Islet of Langerhans (tissue), 1 donor: ENCODE measurements around the gene PKN2.

Experiments
- FAIRE-seq: peaks from one replicate; lab custom pipeline; 2011; peaks lifted over from hg19 to GRCh38; lab: Jason Lieb, UNC

PKN2 gene

DNA sequence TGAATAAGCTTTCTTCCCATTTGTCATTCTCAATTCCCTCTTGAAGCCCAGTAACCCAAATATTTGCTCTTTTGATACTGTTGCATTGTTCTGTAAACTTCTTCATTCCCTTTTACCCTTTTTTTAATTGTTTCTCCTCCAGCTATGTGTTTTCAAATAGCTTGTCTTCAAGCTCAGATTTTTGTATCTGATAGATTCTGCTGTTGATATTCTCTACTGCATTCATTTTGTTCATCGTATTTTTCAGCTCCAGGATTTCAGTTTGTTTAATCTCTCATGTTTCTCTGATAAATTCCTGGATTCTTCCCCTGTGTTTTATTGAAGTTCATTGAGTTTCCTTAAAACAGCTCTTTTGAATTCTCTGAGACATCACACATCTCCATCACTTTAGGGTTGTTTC, 51.8 kb downstream of the PKN2 start:
- FAIRE-seq, result no peak

DNA sequence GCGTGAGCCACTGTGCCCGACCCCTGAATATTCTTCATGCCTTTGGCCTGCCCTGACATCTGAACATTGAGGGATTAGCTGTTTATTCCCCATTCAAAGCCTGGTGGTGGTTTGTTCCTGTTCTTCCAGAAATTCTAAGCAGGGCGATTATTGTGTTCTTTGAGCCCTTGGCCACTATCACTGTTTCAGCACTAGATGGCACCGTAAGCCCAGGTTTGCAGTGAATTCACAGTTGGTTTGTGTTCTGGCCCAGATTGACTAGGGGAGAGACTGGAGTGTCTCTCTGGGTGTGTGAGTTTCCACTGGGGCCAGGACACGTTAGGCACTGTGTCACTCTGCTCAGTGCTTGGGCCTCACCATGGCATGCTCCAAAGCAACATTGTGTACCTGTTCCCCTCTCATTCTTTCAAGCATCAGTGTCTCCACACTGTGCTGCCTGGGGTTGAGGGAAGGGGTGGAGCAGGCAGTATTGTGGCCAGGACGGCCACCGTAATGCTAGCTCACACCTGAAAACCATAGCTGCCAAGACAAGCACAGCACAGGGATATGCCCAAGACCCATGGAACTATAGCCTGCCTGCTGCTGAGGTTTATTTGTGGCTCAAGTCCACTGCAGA, 52.7 kb downstream of the PKN2 start:
- FAIRE-seq, result no peak

DNA sequence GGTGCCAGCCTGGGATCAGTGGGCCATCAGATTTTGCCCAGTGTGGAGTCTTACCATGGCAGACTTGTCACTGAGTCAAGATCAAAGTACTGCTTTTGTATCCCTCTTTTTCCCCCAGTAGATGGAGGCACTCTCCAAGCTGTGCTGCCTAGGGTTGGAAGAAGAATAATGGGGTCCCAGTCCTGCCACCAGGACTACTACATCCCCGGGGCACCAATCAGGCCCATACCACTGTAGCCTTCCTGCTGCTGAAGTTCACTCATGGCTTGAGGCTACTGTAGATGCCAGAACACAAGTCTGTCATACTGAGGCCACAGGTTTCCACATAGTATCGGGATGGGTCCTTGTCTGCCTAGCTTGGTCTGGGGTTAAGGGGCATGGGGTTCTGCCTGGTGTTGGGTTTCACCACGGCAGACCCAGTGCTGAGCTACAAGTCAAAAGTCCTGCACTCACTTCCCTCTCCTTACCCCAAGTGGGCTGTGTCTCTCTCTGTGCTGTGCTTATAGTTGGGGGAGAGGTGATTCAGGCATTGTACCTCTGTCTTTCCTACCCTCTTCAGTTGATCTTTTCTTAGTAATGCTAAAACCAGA, 53.4 kb downstream of the PKN2 start:
- FAIRE-seq, result no peak

DNA sequence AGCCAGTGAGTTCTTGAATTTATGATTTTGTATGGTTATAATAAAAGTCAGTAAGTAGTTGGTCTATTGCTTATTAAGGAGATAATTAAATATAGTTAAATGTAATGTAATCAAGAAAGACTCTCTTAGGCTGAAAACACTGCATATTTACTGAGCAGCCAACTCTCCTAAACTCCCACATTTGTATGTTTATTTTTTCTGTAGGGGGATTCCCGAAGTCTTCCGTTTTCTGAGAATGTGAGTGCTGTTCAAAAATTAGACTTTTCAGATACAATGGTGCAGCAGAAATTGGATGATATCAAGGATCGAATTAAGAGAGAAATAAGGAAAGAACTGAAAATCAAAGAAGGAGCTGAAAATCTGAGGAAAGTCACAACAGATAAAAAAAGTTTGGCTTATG, 56.7 kb downstream of the PKN2 start:
- peak; percentile 36 for FAIRE-seq

DNA sequence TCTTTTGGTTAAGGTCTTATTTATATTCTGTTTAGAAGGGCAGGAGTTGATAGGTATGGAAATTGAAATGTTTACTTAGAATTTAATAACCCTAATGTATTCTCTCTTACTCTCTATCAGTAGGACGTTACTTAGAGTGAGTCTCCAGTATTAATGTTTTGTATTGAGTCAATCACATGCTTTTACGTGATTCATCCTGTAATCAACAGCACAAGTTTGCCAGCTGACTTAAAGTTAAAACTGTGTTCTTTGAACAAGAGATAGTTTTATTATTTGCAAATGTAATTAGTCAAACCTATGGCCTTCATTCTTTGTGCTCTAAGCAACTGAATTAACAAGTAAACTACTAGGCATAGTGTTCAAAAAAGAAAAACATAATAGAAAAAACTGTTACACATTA, 57.3 kb downstream of the PKN2 start:
- no peak for FAIRE-seq

DNA sequence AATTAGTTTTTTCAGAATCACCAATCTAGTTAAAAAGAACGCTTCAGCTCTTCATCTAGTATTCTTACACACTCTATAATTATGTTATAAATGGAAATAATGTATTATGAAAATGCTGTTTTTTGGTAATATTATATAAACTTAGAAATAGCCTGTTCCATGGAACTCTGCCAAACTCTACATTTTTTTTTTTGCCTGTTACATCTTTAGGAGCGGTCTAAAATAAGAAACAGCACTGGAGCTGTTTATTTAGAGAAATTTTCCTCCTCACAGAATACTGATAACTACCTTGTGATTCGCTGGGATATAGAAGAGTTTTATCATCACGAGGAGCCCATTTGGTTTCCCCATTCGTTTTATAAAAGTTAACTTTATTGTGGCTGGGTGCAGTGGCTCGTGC, 58.5 kb downstream of the PKN2 start:
- FAIRE-seq, result peak; percentile 56

DNA sequence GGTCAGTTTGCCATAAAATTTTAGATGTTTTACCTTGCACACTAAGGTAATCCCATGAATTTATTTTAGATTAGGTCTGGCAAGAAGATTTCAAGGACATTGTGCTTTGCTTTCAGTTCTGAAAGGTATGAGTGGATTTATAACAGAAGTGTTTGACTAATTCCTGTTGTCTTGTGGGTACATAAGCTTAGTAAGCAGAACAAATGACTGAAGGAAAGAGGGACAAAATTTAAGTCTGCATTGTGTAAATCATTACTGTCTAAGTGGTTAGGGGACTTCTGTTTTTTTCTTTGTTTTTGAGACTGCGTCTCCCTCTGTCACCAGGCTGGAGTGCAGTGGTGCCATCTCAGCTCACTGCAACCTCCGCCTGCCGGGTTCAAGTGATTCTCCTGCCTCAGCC, 60.1 kb downstream of the PKN2 start:
- FAIRE-seq, result no peak

DNA sequence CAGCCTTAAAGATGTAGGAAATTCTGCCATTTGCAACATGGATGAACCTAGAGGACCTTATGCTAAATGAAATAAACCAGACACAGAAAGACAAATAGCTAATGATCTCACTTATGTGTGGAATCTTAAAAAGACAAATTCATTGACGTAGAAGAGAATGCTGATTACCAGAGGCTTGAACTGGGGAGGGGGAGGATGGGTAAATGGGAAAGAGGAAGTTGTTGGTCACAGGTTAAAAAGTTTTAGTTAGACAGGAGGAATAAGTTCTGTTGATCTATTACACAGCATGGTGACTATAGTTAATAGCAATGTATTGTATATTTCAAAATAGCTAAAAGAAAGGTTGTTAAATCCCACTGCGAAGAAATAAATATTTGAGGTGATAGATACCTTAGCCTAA, 62.8 kb downstream of the PKN2 start:
- no peak for FAIRE-seq

DNA sequence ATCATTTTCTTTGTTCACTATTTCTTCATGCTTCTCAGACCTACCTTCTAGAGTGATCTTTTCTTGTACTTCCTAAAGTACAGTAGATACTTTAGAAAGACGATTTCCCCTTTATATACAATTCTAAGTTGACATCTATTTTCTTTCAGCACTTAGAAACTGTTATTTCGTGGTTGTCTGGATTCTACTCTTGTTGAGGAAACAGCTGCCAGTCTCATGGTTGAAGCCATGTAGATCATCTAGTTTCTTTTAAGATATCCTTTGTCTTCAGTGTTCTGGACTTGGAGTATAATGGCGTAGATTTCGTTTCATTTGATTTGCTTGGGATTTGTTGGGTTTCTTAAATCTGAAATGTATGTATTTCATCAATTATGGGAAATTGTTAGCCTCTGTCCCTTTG, 67.6 kb downstream of the PKN2 start:
- no peak for FAIRE-seq

DNA sequence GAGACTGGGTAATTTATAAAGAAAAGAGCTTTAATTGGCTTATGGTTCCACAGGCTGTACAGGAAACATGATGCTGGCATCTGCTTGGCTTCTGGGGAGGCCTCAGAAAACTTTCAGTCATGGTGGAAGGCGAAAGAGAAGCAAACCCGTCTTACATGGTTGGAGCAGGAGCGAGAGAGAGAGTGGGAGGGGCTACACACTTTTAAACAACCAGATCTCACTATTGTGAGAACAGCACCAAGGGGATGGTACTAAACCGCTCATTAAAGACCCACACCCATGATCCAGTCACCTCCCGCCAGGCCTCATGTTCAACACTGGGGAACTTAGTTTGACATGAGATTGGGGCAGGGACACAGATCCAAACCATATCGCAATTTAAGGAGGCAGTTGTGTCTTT, 69.4 kb downstream of the PKN2 start:
- FAIRE-seq, result no peak

DNA sequence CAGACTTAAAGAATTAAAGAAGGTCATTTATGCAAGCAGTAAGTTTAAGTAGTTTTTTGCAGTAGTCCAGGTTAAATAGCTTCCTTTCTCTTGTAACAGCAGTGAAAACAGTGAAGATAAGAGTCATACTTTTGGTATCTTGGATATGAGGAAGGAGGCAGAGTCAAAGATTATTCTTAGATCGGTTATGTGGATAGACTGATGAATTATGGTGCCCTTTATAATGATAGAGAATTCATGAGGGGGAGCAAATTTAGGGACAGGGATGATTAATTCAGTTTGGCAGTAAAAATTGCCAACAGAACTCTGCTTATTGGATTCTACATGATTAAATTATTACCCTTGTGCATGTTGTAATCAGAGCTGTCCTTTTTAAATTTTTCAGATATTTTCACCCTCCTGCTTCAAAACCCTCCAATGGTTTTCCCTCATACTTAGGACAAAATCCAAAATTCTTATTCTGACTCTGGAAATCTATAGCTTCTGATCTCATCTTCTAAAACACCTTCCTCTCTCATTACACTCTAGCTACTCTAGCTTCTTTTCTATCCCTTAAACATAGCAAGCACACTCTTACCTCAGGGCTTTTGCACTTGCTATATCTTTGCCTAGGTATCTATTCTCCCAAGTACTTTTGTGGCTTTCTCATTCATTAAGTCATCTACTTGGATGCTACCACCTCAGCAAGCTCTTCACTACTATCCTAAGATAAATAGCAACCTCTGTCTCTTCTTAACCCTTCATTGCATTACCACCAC, 79.8 kb downstream of the PKN2 start:
- no peak for FAIRE-seq

DNA sequence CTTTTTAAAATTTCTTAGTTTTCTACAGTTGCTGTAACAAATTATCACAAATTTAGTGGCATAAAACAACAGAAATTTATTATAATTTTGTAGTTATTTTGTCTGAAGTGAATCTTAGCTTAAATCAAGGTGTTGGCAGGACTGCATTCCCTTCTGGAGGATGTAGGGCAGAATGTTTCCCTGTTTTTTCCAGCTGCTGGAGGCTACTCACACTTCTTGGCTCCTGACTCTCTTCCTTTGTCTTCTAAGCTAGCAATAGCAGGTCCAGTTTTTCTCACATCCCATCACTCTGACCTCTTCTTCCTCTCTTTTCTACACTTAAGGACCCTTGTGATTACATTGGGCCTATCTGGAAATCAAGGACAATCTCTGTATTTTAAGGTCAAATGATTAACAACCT, 84.1 kb downstream of the PKN2 start:
- FAIRE-seq, result no peak

DNA sequence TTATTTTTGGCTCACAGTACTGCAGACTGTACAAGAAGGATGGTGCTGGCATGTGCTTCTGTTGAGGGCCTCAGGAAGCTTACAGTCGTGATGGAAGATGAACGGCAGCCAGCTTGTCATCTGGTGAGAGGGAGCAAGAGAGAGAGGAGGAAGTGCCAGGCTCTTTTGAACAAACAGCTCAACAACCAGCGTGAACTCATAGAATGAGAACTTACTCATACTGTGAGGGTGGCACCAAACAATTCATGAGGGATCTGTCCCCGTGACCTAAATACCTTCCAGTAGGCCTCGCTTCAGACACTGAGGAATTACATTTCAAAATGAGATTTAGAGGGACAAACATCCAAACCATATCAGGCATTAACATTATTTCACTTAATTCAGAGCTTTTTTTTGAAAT, 84.7 kb downstream of the PKN2 start:
- FAIRE-seq, result peak; percentile 21

DNA sequence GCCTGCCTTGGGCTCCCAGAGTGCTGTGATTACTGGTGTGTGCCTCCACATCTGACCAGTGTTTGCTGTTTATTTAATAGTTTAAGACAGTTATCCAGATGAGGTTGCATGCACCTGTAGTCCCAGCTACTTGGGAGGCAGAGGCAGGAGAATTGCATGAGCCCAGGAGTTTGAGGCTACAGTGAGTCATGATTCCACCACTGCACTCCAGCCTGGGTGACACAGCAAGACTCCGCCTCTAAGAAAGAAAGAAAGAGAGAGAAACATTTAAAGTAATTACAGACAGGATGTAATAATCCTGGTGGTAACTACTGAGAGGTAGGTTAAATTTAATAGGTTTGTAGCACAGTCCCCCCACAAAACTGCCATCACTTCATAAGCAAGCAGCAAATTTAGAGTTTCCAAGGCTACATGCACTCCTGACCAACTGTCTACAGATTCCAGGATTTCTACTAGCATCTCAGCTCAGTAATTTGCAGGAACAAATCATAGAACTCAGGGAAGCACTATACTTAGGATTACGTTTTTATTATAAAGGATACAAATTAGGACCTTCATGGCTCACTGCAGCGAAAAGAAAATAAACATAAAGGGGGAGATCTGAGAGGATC, 89.6 kb downstream of the PKN2 start:
- no peak for FAIRE-seq

DNA sequence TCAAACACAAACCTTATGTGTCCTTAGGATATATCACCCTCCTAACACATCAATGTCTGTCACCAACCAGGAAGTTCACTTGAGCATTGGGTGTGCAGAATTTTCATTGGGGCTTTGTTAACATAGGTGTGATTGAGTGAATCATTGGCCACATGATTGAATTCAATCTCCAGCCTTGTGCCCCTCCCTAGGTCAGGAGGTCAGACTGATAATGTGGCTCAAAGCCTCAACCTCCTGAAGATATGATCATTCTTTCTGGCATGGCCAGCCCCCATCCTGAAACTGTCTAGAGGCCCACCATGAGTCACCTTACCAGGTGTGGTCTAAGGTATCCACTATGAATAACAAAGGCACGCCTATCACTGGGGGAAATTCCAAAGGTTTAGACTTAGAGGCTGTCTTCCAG, 90.1 kb downstream of the PKN2 start:
- no peak for FAIRE-seq

DNA sequence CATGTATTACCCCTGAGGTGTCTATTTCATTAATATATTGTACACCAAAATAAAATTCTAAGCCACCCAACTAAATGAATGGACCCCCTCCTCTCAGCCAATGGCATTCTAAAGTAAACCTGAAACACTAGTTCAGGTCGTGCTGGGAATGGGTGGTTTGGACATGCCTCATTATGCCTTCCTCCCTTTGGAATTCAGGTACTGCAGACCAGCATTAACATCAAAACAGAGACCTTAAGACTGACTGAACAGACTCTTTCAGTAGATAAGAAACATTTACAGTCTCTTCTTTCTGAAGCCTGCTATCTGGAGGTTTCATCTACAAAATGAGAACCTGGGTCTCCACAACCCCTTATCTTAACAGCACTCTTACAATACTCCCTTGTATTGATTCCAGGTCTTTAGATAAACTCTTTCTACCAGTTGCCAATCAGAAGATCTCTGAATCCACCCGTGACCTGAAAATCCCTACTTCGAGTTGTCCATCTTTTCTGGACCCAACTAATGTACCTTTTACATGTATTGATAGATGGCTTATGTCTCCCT, 93.6 kb downstream of the PKN2 start:
- no peak for FAIRE-seq

DNA sequence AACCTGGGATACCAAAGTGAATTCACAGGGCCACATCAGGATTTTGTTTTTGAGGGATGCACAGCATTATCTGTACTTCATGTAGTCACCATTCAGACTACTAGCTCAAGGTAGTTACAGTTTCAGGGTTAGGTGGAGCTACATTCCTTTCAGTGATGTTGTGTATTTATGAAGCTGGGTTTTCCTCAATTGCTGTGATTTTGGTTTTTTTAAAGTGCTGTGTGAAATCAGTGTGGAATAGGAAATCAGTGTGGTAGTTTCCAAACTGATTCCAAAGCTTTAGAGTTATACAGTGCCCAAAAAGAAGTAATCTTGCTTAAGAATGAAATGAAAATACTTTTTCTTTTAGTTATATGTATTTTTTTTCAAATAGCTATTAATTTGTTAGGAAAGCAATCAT, 95.8 kb downstream of the PKN2 start:
- FAIRE-seq, result no peak

DNA sequence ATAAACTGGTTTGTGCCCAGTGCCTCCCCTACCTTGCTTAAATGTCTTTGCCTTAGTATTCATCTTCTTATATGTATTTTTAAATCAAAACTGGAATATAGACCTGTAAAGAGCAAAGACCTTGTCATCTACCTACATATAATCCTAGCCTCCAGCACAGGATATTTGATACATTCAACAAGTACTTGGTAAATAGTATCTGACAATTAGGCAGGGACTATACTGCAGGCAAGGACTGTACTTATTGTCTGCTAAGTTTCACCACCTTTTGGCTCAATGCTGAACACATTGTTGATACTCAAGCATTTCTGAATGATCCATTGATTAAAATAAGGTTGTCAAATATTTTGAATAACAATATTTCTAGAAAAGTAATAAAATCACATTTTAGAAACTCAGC, 96.4 kb downstream of the PKN2 start:
- no peak for FAIRE-seq

DNA sequence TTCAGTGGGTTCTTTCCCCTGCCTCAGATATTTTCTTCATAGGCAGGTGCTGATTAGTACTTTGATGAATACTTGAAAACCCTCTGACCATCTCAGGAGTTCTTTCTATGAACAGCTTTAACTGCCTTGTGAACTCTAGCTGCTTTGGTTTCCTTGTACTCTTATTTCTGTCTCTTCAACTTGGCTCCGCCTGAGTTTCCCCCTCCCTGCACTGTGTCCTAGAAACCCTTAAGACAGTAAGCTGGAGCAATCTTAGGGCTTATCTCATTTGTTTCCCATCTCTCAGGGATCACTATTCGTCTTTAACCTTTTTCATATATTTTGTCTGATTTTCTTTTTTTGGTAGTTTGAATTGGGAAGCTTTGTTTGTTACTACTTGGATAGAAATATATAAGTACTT, 99.1 kb downstream of the PKN2 start:
- no peak for FAIRE-seq

DNA sequence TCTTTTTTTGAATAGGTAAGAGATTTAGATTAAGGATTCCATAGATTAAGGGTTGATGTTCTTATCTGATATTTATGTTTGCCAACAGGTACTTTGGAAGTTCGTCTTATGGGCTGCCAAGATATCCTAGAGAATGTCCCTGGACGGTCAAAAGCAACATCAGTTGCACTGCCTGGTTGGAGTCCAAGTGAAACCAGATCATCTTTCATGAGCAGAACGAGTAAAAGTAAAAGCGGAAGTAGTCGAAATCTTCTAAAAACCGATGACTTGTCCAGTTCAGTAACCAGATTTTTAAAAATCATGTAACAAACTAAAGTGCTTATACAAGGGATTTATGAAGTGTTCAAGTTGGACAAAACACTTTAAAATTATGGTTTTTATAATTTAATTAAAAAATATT, 100.5 kb downstream of the PKN2 start:
- FAIRE-seq, result no peak

DNA sequence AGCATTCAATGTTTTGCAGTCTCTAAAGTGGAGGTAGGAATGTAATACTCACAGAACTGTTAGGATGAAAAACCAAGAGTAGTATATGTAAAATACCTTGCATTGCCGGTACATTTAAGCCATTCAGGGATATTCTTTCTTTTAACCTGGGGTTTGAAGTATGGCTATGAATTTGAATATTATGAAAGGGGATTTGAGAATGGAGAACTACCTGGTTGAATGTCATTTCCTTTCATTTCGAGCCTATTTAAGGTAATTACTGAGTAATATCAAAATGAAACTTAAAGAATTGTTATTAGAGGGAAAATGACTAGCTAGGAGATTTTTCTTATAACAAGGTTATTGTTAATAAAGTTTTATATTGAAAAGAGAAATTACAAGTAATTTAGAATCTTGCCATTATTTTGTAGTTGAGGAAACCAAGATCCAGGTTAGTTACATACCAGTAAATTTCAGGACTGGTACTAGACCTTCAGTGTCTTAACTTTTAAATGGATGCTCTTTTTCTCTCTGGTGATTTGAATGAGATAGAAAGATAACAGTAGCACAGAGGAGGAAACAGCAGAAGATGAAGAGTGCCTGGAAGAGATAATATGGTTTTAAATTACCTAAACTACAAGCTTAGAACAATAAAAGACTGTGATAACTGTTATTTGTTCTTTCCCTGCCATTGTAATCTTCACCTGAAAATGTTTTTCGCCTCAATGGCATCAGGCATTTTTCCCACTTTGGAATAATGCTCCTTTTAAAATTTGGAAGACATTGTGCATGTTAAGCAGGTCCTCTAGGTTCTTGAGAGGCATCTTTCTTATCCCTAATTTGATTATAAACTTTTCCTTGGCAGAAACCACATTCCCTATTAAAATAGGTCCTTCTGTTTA, 103.2 kb downstream of the PKN2 start:
- FAIRE-seq, result peak; percentile 51

DNA sequence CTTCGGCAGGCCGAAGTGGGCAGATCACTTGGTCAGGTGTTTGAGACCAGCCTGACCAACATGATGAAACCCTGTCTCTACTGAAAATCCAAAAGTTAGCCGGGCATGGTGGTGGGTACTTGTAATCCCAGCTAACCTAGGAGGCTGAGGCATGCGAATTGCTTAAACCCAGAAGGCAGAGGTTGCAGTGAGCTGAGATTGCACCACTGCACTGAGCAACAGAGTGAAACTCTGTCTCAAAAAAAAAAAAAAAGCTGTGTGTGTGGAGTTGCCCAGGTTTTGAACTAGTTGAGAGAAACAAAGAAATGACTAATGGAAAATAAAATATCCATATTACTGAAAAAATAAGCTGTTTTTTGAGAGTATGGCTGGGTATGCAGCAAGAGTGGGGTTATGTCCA, 107.1 kb downstream of the PKN2 start:
- FAIRE-seq, result no peak
